ENCODE data around the gene S1PR3.
"Not testable (repeated sequence)": the region's sequence is repeated elsewhere in the genome, so short reads cannot be mapped to it uniquely, and the experiment has no call there.

S1PR3 gene

GRCh38 chr9:88991066-88992034 lies at the start of gene S1PR3:
TSS of gene S1PR3 (plus strand) at chr9:88991468. CDS start at chr9:89001201, 9,733 bp downstream.
- DNase-seq: no peak

- DNase-seq: not testable (repeated sequence)
These were observed 49.7 kb upstream of the S1PR3 start for GRCh38 chr9:88941586-88941985.

GRCh38 chr9:88942411-88942810 lies 48.9 kb upstream of the S1PR3 start:
- DNase-seq: no peak

- no peak for DNase-seq
These were observed 45.5 kb upstream of the S1PR3 start for GRCh38 chr9:88945636-88946333.

- DNase-seq: no peak
These were observed 43.4 kb upstream of the S1PR3 start for GRCh38 chr9:88947581-88948573.

- DNase-seq: peak; percentile 38
These were observed 41.8 kb upstream of the S1PR3 start for GRCh38 chr9:88949425-88949824.

- DNase-seq: no peak
These were observed 41.3 kb upstream of the S1PR3 start for GRCh38 chr9:88949961-88950340.

GRCh38 chr9:88950341-88951154 lies 40.7 kb upstream of the S1PR3 start:
- DNase-seq: no peak

GRCh38 chr9:88951155-88951542 lies 40.1 kb upstream of the S1PR3 start:
- no peak for DNase-seq

GRCh38 chr9:88952086-88952615 lies 39.1 kb upstream of the S1PR3 start:
- DNase-seq: no peak

- no peak for DNase-seq
These were observed 38.3 kb upstream of the S1PR3 start for GRCh38 chr9:88952976-88953375.

GRCh38 chr9:88953381-88954029 lies 37.8 kb upstream of the S1PR3 start:
- no peak for DNase-seq

- DNase-seq: no peak
These were observed 37.2 kb upstream of the S1PR3 start for GRCh38 chr9:88954066-88954465.

- DNase-seq: no peak
These were observed 33.7 kb upstream of the S1PR3 start for GRCh38 chr9:88957526-88957925.

- DNase-seq: no peak
These were observed 31.4 kb upstream of the S1PR3 start for GRCh38 chr9:88959727-88960469.

GRCh38 chr9:88960632-88961031 lies 30.6 kb upstream of the S1PR3 start:
- DNase-seq: no peak

GRCh38 chr9:88965473-88965872 lies 25.8 kb upstream of the S1PR3 start:
- no peak for DNase-seq

GRCh38 chr9:88966894-88967676 lies 24.2 kb upstream of the S1PR3 start:
- no peak for DNase-seq

- no peak for DNase-seq
These were observed 22.5 kb upstream of the S1PR3 start for GRCh38 chr9:88968799-88969198.
